ENCODE results near the gene RASGEF1C. TPM values are rescaled to one million over a fixed set of nuclear protein-coding genes. Genes with fewer than 3 reads are reported as not detected.
"Not testable (repeated sequence)": the region's sequence is repeated elsewhere in the genome, so short reads cannot be mapped to it uniquely, and the experiment has no call there.

Gene RASGEF1C
- total RNA-seq, 1 donor from 2014 or later, result not detected

- peak; percentile 87 for TF ChIP-seq CTCF (IDR thresholded peaks at IDR 0.05; ENCODE audit: insufficient read depth, low read length, severe bottlenecking)
- no peak for FAIRE-seq
- no peaks in the 10 kb centered on the region for H3K36me3 ChIP-seq (ENCODE audit: control insufficient read depth, insufficient read depth, low read length)
- DNase-seq (ENCODE audit: low read depth), result peak; percentile 25
- peak overlapping the region; percentile 34 for H3K4me3 ChIP-seq (ENCODE audit: low read depth, low read length)
- no peaks in the 10 kb centered on the region for H3K27me3 ChIP-seq (ENCODE audit: control insufficient read depth, insufficient read depth, low read length)
These were observed 118.8 kb downstream of the RASGEF1C start for GRCh38 chr5:180090098-180090768.

GRCh38 chr5:180089628-180090027 is 119.4 kb downstream of the RASGEF1C start:
- not testable (repeated sequence) for DNase-seq (ENCODE audit: low read depth); H3K27me3 ChIP-seq (ENCODE audit: control insufficient read depth, insufficient read depth, low read length); H3K4me3 ChIP-seq (ENCODE audit: low read depth, low read length); FAIRE-seq; H3K36me3 ChIP-seq (ENCODE audit: control insufficient read depth, insufficient read depth, low read length)

- Histone ChIP-seq H3K4me3 (ENCODE audit: low read depth, low read length) (no peak overlapping the region), H3K36me3 (ENCODE audit: control insufficient read depth, insufficient read depth, low read length) (no peaks in the 10 kb centered on the region), H3K27me3 (ENCODE audit: control insufficient read depth, insufficient read depth, low read length) (no peaks in the 10 kb centered on the region)
- FAIRE-seq (no peak), DNase-seq (ENCODE audit: low read depth) (no peak)
- no peak for TF ChIP-seq CTCF (IDR thresholded peaks at IDR 0.05; ENCODE audit: insufficient read depth, low read length, severe bottlenecking)
These were observed 120.5 kb downstream of the RASGEF1C start for GRCh38 chr5:180088561-180088960.

- FAIRE-seq (no peak), DNase-seq (ENCODE audit: low read depth) (no peak)
- no peak for TF ChIP-seq CTCF (IDR thresholded peaks at IDR 0.05; ENCODE audit: insufficient read depth, low read length, severe bottlenecking)
- H3K36me3 ChIP-seq (ENCODE audit: control insufficient read depth, insufficient read depth, low read length), result no peaks in the 10 kb centered on the region
- H3K4me3 ChIP-seq (ENCODE audit: low read depth, low read length), result no peak overlapping the region
- H3K27me3 ChIP-seq (ENCODE audit: control insufficient read depth, insufficient read depth, low read length), result no peaks in the 10 kb centered on the region
These were observed 122.1 kb downstream of the RASGEF1C start for GRCh38 chr5:180086816-180087399.

GRCh38 chr5:180085837-180086236 is 123.2 kb downstream of the RASGEF1C start:
- no peak overlapping the region for H3K4me3 ChIP-seq (ENCODE audit: low read depth, low read length)
- no peak for TF ChIP-seq CTCF (IDR thresholded peaks at IDR 0.05; ENCODE audit: insufficient read depth, low read length, severe bottlenecking)
- FAIRE-seq, result no peak
- no peaks in the 10 kb centered on the region for H3K27me3 ChIP-seq (ENCODE audit: control insufficient read depth, insufficient read depth, low read length)
- H3K36me3 ChIP-seq (ENCODE audit: control insufficient read depth, insufficient read depth, low read length), result no peaks in the 10 kb centered on the region
- no peak for DNase-seq (ENCODE audit: low read depth)

GRCh38 chr5:180084638-180085561 is 124.1 kb downstream of the RASGEF1C start:
- TF ChIP-seq CTCF (IDR thresholded peaks at IDR 0.05; ENCODE audit: insufficient read depth, low read length, severe bottlenecking), result no peak
- FAIRE-seq (no peak), DNase-seq (ENCODE audit: low read depth) (peak; percentile 44)
- no peaks in the 10 kb centered on the region for H3K27me3 ChIP-seq (ENCODE audit: control insufficient read depth, insufficient read depth, low read length)
- H3K4me3 ChIP-seq (ENCODE audit: low read depth, low read length), result no peak overlapping the region
- no peaks in the 10 kb centered on the region for H3K36me3 ChIP-seq (ENCODE audit: control insufficient read depth, insufficient read depth, low read length)

Data from bronchial epithelial cell (primary cell).